OCI-LY1 (cell line): ENCODE results near the gene GBF1.

Experiments used
- H2AFZ ChIP-seq: fragments of 200-600 bp; sonication (generic), shearing (Covaris generic); 2 replicates; pipeline ENCODE4 v1.6.0; 2014; ENCODE audit warnings: antibody characterized with exemption, mild to moderate bottlenecking, low read length
- H3F3A ChIP-seq: fragments of 200-600 bp; sonication (generic), shearing (Covaris generic); 2 replicates; pipeline ENCODE4 v1.6.0; 2014; ENCODE audit warnings: mild to moderate bottlenecking, antibody characterized with exemption, low read length, moderate library complexity; ENCODE audit not compliant: insufficient read depth
- H3K27ac ChIP-seq: fragments of 200-600 bp; sonication (generic); 2 replicates; pipeline ENCODE4 v1.5.1; 2014; ENCODE audit warnings: low read length, mixed run types, mild to moderate bottlenecking, low read depth; ENCODE audit not compliant: poor library complexity, severe bottlenecking
- H3K27me3 ChIP-seq: fragments of 200-600 bp; sonication (generic); 2 replicates; pipeline ENCODE4 v1.6.0; 2014; ENCODE audit warnings: antibody characterized with exemption, mild to moderate bottlenecking, low read length, moderate library complexity; ENCODE audit not compliant: insufficient read depth
- H3K36me3 ChIP-seq: fragments of 200-600 bp; sonication (generic); 2 replicates; pipeline ENCODE4 v1.6.1; 2014; ENCODE audit warnings: mild to moderate bottlenecking, antibody characterized with exemption, low read length, moderate library complexity, mixed read lengths; ENCODE audit not compliant: insufficient read depth
- H3K4me1 ChIP-seq: fragments of 200-600 bp; sonication (generic); 2 replicates; pipeline ENCODE4 v1.5.1; 2014; ENCODE audit warnings: mild to moderate bottlenecking, low read length, moderate library complexity; ENCODE audit not compliant: insufficient read depth, severe bottlenecking
- H3K4me2 ChIP-seq: fragments of 200-600 bp; sonication (generic), shearing (Covaris generic); 2 replicates; pipeline ENCODE4 v1.6.1; 2014; ENCODE audit warnings: low read length
- H3K4me3 ChIP-seq: fragments of 200-600 bp; sonication (generic); 2 replicates; pipeline ENCODE4 v1.5.1; 2014; ENCODE audit warnings: low read length, low read depth, mild to moderate bottlenecking, mixed read lengths; ENCODE audit not compliant: poor library complexity, severe bottlenecking
- H3K79me2 ChIP-seq: fragments of 200-600 bp; shearing (Covaris generic); 2 replicates; pipeline ENCODE4 v1.6.1; 2016; ENCODE audit warnings: mixed run types, low read length, mixed read lengths; ENCODE audit not compliant: insufficient read depth
- H3K9ac ChIP-seq: fragments of 200-600 bp; sonication (generic), shearing (Covaris generic); 2 replicates; pipeline ENCODE4 v1.6.1; 2014; ENCODE audit warnings: mild to moderate bottlenecking, low read length, mixed read lengths
- H3K9me2 ChIP-seq: fragments of 200-600 bp; sonication (generic), shearing (Covaris generic); 2 replicates; pipeline ENCODE4 v1.6.1; 2014; ENCODE audit warnings: low read depth, mild to moderate bottlenecking, low read length, mixed read lengths
- H3K9me3 ChIP-seq: fragments of 200-600 bp; shearing (Covaris generic); 2 replicates; pipeline ENCODE4 v1.6.1; 2014; ENCODE audit warnings: low read length, mixed read lengths
- H4K20me1 ChIP-seq: fragments of 200-600 bp; sonication (generic), shearing (Covaris generic); 2 replicates; pipeline ENCODE4 v1.6.0; 2016; ENCODE audit warnings: mild to moderate bottlenecking, low read length; ENCODE audit not compliant: insufficient read depth
- CTCF ChIP-seq: fragments of 200-600 bp; sonication (generic), shearing (Covaris generic); IDR thresholded peaks from 2 replicates; pipeline ENCODE4 v1.5.1; 2017; ENCODE audit warnings: mild to moderate bottlenecking, antibody characterized with exemption, low read length, moderate library complexity, mixed read lengths
- EZH2 ChIP-seq: fragments of 200-600 bp; sonication (generic), shearing (Covaris generic); IDR thresholded peaks from 2 replicates; pipeline ENCODE4 v1.8.0; 2017; ENCODE audit warnings: borderline replicate concordance, mixed run types, mild to moderate bottlenecking, antibody characterized with exemption, low read length, moderate library complexity, mixed read lengths

Gene GBF1

GRCh38 chr10:102234888-102235597 lies 10.3 kb upstream of the GBF1 start:
- Histone ChIP-seq H3K27ac (no peak overlapping the region), H3K9ac (no peak overlapping the region), H4K20me1 (no peaks in the 10 kb centered on the region), H3K4me1 (peaks cover 4% of the 10 kb centered on the region), H3F3A (no peaks in the 10 kb centered on the region), H3K79me2 (no peaks in the 10 kb centered on the region), H3K27me3 (no peaks in the 10 kb centered on the region), H3K9me3 (no peaks in the 10 kb centered on the region), H2AFZ (no peak overlapping the region), H3K9me2 (no peaks in the 10 kb centered on the region), H3K36me3 (no peaks in the 10 kb centered on the region), H3K4me3 (no peak overlapping the region), H3K4me2 (no peak overlapping the region)
- no peak for TF ChIP-seq EZH2
- TF ChIP-seq CTCF: no peak

GRCh38 chr10:102235598-102235920 lies 9.8 kb upstream of the GBF1 start:
- Histone ChIP-seq H4K20me1 (no peaks in the 10 kb centered on the region), H3K27me3 (no peaks in the 10 kb centered on the region), H3K9me2 (no peaks in the 10 kb centered on the region), H3K9me3 (no peaks in the 10 kb centered on the region), H3K79me2 (no peaks in the 10 kb centered on the region), H3K4me2 (no peak overlapping the region), H3K4me1 (no peaks in the 10 kb centered on the region), H3K9ac (no peak overlapping the region), H3K27ac (no peak overlapping the region), H3K36me3 (no peaks in the 10 kb centered on the region), H2AFZ (no peak overlapping the region), H3F3A (no peaks in the 10 kb centered on the region), H3K4me3 (no peak overlapping the region)
- no peak for TF ChIP-seq EZH2
- no peak for TF ChIP-seq CTCF

GRCh38 chr10:102236006-102236405 lies 9.3 kb upstream of the GBF1 start:
- Histone ChIP-seq H3F3A (no peaks in the 10 kb centered on the region), H3K36me3 (no peaks in the 10 kb centered on the region), H3K27me3 (no peaks in the 10 kb centered on the region), H3K27ac (no peak overlapping the region), H2AFZ (no peak overlapping the region), H3K4me2 (no peak overlapping the region), H3K9me2 (no peaks in the 10 kb centered on the region), H3K9ac (no peak overlapping the region), H3K9me3 (no peaks in the 10 kb centered on the region), H3K4me3 (no peak overlapping the region), H4K20me1 (no peaks in the 10 kb centered on the region), H3K79me2 (no peaks in the 10 kb centered on the region), H3K4me1 (no peaks in the 10 kb centered on the region)
- TF ChIP-seq EZH2 (no peak), CTCF (no peak)
